ENCODE measurements around the gene KPTN.

DNA sequence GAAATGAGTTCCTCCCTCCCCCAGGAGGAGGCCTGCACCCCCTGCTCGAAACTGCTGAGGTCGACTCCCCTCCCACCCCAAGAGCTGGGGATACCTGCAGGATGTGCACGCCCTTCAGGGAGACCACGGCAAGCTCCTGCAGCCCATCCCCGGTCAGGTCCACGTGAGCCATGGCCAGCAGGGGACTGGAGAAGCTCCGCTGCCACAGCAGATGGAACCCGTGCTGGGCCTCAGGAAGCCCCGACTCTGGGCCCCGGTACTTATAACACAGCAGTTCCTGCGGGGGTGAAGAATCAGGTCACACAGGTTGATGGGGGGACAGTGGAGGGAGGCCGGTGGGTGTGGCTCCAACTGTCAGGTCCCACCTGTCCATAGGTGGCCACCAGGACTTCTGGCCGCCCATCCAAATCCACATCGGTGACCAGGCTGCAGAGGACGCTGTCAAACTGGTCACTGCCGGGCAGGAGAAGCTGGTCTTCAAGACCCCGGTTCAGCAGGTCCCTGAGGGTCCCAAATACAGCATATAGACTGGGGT is 7.5 kb downstream of the KPTN start:
- TF ChIP-seq, protein P1, sequence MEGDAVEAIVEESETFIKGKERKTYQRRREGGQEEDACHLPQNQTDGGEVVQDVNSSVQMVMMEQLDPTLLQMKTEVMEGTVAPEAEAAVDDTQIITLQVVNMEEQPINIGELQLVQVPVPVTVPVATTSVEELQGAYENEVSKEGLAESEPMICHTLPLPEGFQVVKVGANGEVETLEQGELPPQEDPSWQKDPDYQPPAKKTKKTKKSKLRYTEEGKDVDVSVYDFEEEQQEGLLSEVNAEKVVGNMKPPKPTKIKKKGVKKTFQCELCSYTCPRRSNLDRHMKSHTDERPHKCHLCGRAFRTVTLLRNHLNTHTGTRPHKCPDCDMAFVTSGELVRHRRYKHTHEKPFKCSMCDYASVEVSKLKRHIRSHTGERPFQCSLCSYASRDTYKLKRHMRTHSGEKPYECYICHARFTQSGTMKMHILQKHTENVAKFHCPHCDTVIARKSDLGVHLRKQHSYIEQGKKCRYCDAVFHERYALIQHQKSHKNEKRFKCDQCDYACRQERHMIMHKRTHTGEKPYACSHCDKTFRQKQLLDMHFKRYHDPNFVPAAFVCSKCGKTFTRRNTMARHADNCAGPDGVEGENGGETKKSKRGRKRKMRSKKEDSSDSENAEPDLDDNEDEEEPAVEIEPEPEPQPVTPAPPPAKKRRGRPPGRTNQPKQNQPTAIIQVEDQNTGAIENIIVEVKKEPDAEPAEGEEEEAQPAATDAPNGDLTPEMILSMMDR (IDR thresholded peaks at IDR 0.05) = no peak
- no peak for TF ChIP-seq POLR2A (IDR thresholded peaks at IDR 0.05)

All from body of pancreas (tissue), 4 donors.